AG04449 (cell line): ENCODE results near the gene CLDND2.
"Not testable (repeated sequence)": the region's sequence is repeated elsewhere in the genome, so short reads cannot be mapped to it uniquely, and the experiment has no call there.

Experiments
- CTCF ChIA-PET: fragments of 350-600 bp; formaldehyde crosslinking; extraction: SDS; loops from one replicate; lab custom pipeline; 2021; ENCODE audit warnings: antibody characterized with exemption; lab: Yijun Ruan, JAX
- POLR2A ChIA-PET: fragments of 400-600, 350-600 bp; formaldehyde crosslinking; extraction: SDS; loops from one replicate; lab custom pipeline; 2020; ENCODE audit warnings: antibody characterized with exemption, inconsistent platforms; lab: Yijun Ruan, JAX
- DNase-seq: peaks from one replicate; pipeline ENCODE4 v3.0.0-alpha.2; 2010; ENCODE audit warnings: low read depth, low spot score
- H3K4me3 ChIP-seq: 2 replicates; pipeline ENCODE4 v1.5.1; 2011; ENCODE audit warnings: low read depth, mild to moderate bottlenecking, control low read depth, low read length
- CTCF ChIP-seq: IDR thresholded peaks from one replicate; pipeline ENCODE4 v1.5.1; 2011; ENCODE audit warnings: mild to moderate bottlenecking, moderate library complexity, low read length, control low read depth, inconsistent platforms; ENCODE audit not compliant: insufficient read depth; ENCODE audit errors: missing control alignments

Gene CLDND2

GRCh38 chr19:51407511-51408131 is 38.8 kb upstream of the CLDND2 start:
- no peak for DNase-seq
- ChIA-PET CTCF (interaction anchor here (0.7 to 1.3 kb wide), 4 partner anchors 9 to 69 kb away, joined by 3 to 10 read pairs (median 5); no protein-coding TSS in a partner anchor), POLR2A (no interaction called here)
- TF ChIP-seq CTCF = peak; percentile 14
- no peak overlapping the region for H3K4me3 ChIP-seq

- POLR2A ChIA-PET = no interaction called here
- no peak for DNase-seq
- CTCF ChIA-PET = no interaction called here
- H3K4me3 ChIP-seq = no peak overlapping the region
- no peak for TF ChIP-seq CTCF
These were observed 33.3 kb upstream of the CLDND2 start for GRCh38 chr19:51402117-51402516.

GRCh38 chr19:51399936-51400335 is 31.1 kb upstream of the CLDND2 start:
- POLR2A ChIA-PET, DNase-seq, H3K4me3 ChIP-seq: not testable (repeated sequence)
- CTCF ChIA-PET = interaction anchor here (0.9 to 4.4 kb wide), 5 partner anchors 8 to 262 kb away, joined by 3 to 26 read pairs (median 3); partner anchors contain the start of gene SIGLEC10

- H3K4me3 ChIP-seq = no peak overlapping the region
- ChIA-PET POLR2A (no interaction called here), CTCF (interaction anchor here (0.9 to 4.4 kb wide), 5 partner anchors 8 to 262 kb away, joined by 3 to 26 read pairs (median 8); no protein-coding TSS in a partner anchor)
- no peak for TF ChIP-seq CTCF
- no peak for DNase-seq
These were observed 30.4 kb upstream of the CLDND2 start for GRCh38 chr19:51399231-51399630.

- ChIA-PET CTCF (interaction anchor here (0.8 to 4.4 kb wide), 11 partner anchors 9 to 282 kb away, joined by 3 to 26 read pairs (median 4); partner anchors contain the start of gene SIGLEC10), POLR2A (no interaction called here)
- peak; percentile 42 for TF ChIP-seq CTCF
- no peak overlapping the region for H3K4me3 ChIP-seq
- DNase-seq = no peak
These were observed 29.4 kb upstream of the CLDND2 start for GRCh38 chr19:51398096-51398704.

DNA sequence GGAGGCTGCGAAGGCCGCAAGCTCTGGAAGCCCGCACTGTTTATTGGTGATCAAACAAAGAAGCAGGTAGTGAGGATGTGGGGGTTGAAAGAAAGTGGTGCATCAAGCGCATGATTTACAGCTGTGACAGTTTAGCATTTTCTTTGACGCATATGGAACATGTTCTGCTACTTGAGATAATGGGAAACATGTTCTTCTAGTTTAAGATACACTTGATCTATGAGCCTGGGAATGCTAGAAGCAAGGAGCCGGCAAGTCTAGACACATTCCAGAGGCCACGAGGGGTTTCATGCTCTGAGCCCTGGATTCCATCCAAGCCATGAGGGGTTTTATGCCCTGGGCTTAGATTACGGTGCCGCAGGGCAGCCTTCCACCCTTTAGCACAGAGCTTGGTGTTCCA is 28.6 kb upstream of the CLDND2 start:
- DNase-seq, POLR2A ChIA-PET, H3K4me3 ChIP-seq: not testable (repeated sequence)
- CTCF ChIA-PET = interaction anchor here (0.8 to 4.4 kb wide), 10 partner anchors 10 to 283 kb away, joined by 3 to 26 read pairs (median 4); no protein-coding TSS in a partner anchor

GRCh38 chr19:51396175-51396574 is 27.4 kb upstream of the CLDND2 start:
- H3K4me3 ChIP-seq = no peak overlapping the region
- ChIA-PET CTCF (interaction anchor here (1.0 to 3.2 kb wide), 5 partner anchors 21 to 118 kb away, joined by 3 to 10 read pairs (median 4); partner anchors contain the start of gene SIGLEC10), POLR2A (no interaction called here)
- DNase-seq = no peak
- TF ChIP-seq CTCF = no peak
